GM19397 (cell line): ENCODE results near the gene RASAL1.

Experiments
- ATAC-seq: cut with Tn5 transposase; IDR thresholded peaks from one replicate; pipeline ENCODE4 v1.9.1; 2021; ENCODE audit warnings: mild to moderate bottlenecking, moderate library complexity; ENCODE audit not compliant: unreplicated experiment

RASAL1 gene

DNA sequence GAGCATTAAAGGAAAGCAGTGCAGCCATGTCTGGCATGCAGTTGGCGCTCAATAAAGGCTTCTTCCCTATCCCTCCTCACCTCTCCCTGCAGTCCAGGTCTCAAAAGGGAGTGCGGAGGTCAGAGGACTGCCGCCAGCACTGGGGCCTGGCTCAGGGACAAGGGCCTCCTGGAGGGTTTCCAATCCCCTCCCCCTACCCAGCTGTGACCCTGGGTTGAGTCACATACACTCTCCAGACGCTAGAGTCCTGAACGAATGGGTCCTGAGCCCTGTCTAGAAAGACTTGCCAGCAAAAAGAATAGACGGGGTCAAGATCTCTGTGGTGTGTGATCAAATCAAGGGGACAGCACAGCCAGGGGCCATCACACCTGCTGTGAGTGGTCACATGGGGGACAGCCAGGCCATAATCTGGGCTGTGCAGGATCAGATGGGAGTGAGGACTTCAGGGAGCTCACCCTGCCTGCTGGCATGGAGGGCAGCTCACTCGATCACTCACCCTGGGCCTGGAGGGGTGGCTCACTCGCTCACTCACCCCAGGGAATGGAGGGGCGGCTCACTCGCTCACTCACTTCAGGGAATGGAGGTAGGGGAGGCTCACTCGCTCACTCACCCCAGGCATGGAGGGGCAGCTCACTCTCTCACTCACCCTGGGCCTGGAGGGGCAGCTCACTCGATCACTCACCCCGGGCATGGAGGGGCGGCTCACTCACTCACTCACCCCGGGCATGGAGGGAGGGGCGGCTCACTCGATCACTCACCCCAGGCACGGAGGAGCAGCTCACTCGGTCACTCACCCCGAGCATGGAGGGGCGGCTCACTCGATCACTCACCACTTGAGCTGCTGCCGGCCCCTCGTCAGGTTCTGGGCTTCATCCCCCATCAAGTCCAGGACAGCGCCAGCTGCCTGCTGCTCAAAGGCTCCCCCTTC, 26.8 kb upstream of the RASAL1 start:
- ATAC-seq = no peak

DNA sequence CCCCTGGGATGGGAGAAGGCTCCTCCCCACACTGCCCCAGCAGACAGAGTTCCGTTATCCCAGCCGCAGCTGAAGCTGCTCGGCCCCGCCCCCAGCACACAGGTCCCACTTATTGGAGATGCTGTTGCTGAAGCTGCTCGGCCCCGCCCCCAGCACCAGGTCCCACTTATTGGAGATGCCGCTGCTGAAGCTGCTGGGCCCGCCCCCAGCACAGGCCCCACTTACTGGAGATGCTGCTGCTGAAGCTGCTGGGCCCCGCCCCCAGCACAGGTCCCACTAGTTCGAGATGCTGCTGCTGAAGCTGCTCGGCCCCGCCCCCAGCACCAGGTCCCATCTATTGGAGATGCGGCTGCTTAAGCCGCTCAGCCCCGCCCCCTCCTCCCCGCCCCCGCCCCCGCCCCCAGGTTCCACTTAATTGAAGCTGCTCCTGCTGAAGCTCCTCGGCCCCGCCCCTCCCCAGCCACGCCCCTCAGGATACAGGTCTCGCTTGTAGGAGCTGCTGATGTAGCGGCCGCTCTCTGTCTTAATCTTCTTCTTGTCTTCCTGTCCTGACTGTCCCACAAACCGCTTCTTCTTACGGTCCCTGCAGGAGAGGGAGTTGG, 26.0 kb upstream of the RASAL1 start:
- ATAC-seq = no peak

GRCh38 chr12:113159937-113160336, 24.4 kb upstream of the RASAL1 start:
- no peak for ATAC-seq

- ATAC-seq = no peak
Measured at GRCh38 chr12:113158439-113159203, 23.1 kb upstream of the RASAL1 start.

DNA sequence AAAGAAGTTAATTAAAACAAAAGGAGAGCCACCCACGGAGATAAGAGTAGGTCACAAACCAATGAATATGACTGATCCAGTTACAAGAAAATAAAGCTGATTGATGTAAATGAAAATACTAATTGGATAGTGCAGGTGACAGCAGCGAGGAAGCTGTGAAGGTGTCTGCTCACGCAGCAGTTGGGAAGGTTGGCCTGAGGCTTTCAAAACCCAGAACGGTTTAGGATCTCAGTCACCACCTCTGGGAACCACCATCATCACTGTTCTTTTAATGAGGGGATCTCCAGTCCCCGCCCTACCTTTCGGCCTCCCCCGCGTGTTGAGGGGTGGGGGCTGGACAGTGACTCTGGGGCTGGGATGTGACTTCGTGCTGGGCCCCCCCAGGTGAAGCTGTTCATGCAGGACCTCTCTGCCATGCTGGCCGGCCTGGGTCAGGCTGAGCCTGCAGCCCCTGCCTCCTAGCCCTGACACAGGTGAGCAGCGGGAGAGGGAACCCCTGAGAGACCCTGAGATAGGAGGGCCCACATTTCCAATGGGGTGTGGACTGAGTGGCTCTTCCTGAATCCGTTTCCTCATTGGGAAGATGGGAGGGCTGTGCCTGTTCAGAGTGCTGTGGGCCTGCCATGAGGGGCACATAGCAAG, 21.8 kb upstream of the RASAL1 start:
- ATAC-seq = no peak

DNA sequence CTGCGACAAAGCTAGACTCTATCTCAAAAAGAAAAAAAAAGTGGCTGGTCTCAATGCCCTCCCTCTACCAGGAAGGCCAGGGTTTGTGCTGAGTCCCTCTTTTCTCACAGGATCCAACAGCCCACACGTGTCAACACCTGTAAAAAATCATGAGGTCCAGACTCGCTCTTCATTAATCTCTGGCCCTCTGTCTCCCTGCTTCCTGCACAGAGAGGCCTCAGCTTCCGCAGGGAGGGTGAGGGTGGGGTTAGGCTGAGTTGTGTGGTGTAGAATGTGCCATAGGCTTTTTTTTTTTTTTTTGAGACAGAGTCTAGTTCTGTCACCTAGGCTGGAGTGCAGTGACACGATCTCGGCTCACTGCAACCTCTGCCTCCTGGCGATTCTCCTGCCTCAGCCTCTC, 20.1 kb upstream of the RASAL1 start:
- no peak for ATAC-seq

- ATAC-seq = no peak
Measured at GRCh38 chr12:113155060-113155459, 19.5 kb upstream of the RASAL1 start.

- ATAC-seq = no peak
Measured at GRCh38 chr12:113154351-113154973, 18.9 kb upstream of the RASAL1 start.

- no peak for ATAC-seq
Measured at GRCh38 chr12:113152835-113153814, 17.6 kb upstream of the RASAL1 start.

DNA sequence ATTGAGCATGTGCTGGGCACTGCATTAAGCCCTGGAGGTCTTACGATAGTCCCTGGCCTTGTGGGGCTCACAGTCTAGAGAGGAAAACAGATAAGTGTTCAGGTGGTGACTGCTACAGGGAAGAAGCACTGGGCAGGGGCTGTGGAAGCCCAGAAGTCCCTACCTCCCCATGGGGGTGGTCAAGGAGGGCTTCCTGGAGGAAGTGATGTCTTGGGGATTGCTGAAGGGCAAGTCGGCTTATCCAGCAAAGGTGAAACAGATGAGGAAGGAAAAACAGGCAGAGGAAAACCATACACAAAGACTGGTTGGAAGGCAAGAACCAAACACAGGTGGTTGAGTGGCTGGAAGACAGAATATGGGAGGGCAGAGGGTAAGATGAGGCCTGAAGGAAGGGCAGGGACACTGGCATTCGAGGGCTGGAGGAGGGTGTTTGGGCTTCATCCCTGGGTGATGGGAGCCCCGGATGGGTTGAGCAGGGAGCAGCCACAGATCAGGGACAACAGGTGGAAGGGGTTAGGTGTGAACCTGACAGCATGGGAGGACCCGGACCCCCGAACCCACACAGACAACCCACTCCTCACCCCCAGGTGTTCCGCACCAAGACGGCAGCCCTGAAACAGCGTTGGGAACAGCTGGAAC, 16.8 kb upstream of the RASAL1 start:
- no peak for ATAC-seq

- no peak for ATAC-seq
Measured at GRCh38 chr12:113151655-113152054, 16.1 kb upstream of the RASAL1 start.

DNA sequence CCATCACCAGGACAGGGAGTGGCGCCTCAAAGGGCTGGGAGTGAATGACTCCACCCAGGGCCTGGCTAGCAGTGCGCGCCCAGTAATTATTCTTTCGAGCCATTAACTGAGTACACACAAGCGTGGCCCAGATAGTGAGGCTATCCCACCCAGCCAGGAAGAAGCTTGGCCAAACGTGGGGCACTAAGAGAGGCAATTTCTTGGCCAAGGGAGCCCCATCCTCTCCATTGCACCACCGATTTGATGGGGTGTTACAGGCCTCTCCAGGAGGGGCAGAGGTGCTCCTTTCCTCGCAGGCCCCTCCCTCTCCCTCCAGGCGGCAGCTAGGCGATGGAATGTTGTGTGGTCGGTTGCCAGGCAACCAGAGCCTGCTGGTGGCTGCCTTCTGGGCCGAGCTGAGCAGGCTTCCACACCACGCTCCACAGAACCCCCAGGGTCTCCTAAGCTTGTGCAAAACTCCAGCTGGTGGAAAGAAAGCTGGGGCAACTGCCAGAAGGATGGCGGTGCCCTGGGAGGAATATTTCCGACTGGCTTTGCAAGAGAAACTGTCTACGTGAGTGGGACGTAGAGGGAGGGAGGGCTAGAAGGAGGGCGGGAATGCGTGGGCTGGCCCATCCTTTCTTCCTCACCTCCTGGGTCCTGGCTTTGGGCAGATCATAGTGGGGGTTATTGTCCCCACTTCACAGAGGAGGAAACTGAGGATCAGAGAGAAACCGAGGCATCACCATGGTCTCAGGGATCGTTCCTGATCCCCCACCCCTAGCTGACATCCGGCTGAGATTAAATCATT, 14.0 kb upstream of the RASAL1 start, which contains the start of gene CFAP73:
Gene CFAP73 (plus strand): TSS at position 364 of the 790 bp plus-strand sequence. CDS start 134 bp downstream, at position 498.
- no peak for ATAC-seq

GRCh38 chr12:113146999-113147398, 11.4 kb upstream of the RASAL1 start:
- ATAC-seq = no peak

GRCh38 chr12:113145720-113146551, 10.4 kb upstream of the RASAL1 start:
- no peak for ATAC-seq

GRCh38 chr12:113144806-113145205, 9.2 kb upstream of the RASAL1 start:
- ATAC-seq = no peak

- ATAC-seq = no peak
Measured at GRCh38 chr12:113143959-113144358, 8.4 kb upstream of the RASAL1 start.

- no peak for ATAC-seq
Measured at GRCh38 chr12:113142886-113143332, 7.3 kb upstream of the RASAL1 start.
